Thymus (tissue), 11 donors: ENCODE data around the gene FOXI1. TPM values are rescaled to one million over a fixed set of nuclear protein-coding genes. Genes with fewer than 3 reads are reported as not detected.

ENCODE experiments used
- DNase-seq, 9 donors: peaks; one replicate each; pipeline ENCODE4 v3.0.0-alpha.2; 2013; ENCODE audit warnings: low spot score in 9 of 9, low read depth in 6 of 9, missing footprints in 1 of 9
- H3K27ac ChIP-seq, 2 donors: one replicate each; pipeline ENCODE4 v1.5.1; 2013; ENCODE audit warnings: control low read depth in 1 of 2, low read depth in 1 of 2, low read length in 1 of 2, mild to moderate bottlenecking in 1 of 2, moderate library complexity in 1 of 2
- H3K27me3 ChIP-seq, 2 donors: one replicate each; pipeline ENCODE4 v1.5.1; 2013; ENCODE audit warnings: low read length in 1 of 2; ENCODE audit not compliant: control insufficient read depth in 2 of 2, insufficient read depth in 1 of 2
- H3K36me3 ChIP-seq, 2 donors: one replicate each; pipeline ENCODE4 v1.5.1; 2013; ENCODE audit warnings: low read length in 1 of 2, mild to moderate bottlenecking in 1 of 2, moderate library complexity in 1 of 2; ENCODE audit not compliant: control insufficient read depth in 2 of 2, insufficient read depth in 2 of 2
- H3K4me1 ChIP-seq, 2 donors: one replicate each; pipeline ENCODE4 v1.5.1; 2013; ENCODE audit warnings: low read length in 2 of 2; ENCODE audit not compliant: control insufficient read depth in 2 of 2, insufficient read depth in 2 of 2
- H3K4me3 ChIP-seq, 2 donors: one replicate each; pipeline ENCODE4 v1.5.1; 2013; ENCODE audit warnings: low read length in 2 of 2, control low read depth in 1 of 2, mild to moderate bottlenecking in 1 of 2
- H3K9me3 ChIP-seq, 2 donors: one replicate each; pipeline ENCODE4 v1.5.1; 2013; ENCODE audit warnings: low read length in 1 of 2, mild to moderate bottlenecking in 1 of 2; ENCODE audit not compliant: control insufficient read depth in 2 of 2, insufficient read depth in 1 of 2
- WGBS: extraction: QIAGEN DNeasy Blood & Tissue Kit; methylation state at CpG from one replicate; pipeline ENCODE4 v1.1.7; 2013; 5-methylcytosine and 5-hydroxymethylcytosine counted together
- polyA plus RNA-seq: library from polyadenylated mRNA; stranded (reverse); fragments of 200-250 nt; gene quantifications from one replicate; pipeline ENCODE4 v1.2.3, GENCODE V29; 2013
- total RNA-seq: library from RNA; stranded (reverse); fragments of 120-200 nt; gene quantifications from one replicate; pipeline ENCODE4 v1.2.4, GENCODE V29; 2013
- donor health status: healthy.

FOXI1 gene
- total and polyA plus RNA-seq, 2 donors, result 0.14 to 1.3 TPM

DNA sequence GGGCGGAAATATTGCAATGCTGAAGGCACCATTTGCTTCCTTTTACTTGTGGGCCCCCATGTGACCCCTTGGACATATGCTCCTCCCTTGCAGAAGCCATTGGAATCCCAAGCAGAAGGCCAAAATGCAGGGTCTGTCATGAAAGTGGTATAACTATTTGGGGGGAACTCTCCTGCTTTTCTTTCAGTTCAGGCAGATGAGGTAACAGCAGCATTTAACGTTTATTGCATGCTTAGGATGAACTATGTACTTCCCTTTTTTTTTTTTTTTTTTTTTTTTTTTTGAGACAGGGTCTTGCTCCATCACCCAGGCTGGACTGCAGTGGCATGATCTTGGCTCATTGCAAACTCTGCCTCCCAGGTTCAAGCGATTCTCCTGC lies 7.8 kb downstream of the FOXI1 start:
- WGBS, result 64% methylated on average over 3 of the region's 3 CpGs
- no peaks in the 10 kb centered on the region for H3K27me3 ChIP-seq
- DNase-seq, result no peak
- no peaks in the 10 kb centered on the region for H3K9me3 ChIP-seq
- no peaks in the 10 kb centered on the region for H3K36me3 ChIP-seq
- H3K4me1 ChIP-seq, result no peaks in the 10 kb centered on the region
- H3K27ac ChIP-seq, result no peak overlapping the region
- H3K4me3 ChIP-seq, result no peak overlapping the region

- WGBS, result 90% methylated on average over 7 of the region's 7 CpGs
- DNase-seq, result no peak
- H3K4me1 ChIP-seq, result no peaks in the 10 kb centered on the region
- H3K27ac ChIP-seq, result no peak overlapping the region
- no peaks in the 10 kb centered on the region for H3K9me3 ChIP-seq
- no peaks in the 10 kb centered on the region for H3K27me3 ChIP-seq
- H3K36me3 ChIP-seq, result no peaks in the 10 kb centered on the region
- H3K4me3 ChIP-seq, result no peak overlapping the region
Observed at GRCh38 chr5:170114271-170114670, 8.6 kb downstream of the FOXI1 start.

DNA sequence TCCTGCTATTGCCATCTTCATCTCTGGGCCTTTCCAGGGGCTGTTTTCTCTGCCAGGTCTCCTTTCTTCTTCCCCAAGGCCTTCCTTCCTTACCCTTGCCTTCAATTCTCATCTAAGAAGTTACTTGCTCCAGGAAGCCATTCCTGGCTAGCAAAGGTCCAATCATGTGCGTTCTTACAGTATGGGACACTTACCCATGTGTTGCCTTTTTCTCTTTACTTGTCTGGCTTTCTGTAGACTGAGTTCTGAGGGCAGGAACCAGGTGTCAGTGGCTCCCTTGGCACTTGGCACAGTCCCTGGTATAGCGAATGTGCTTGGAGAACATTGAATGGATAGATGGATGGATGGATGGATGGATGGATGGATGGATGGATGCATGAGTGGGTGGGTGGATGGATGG lies 10.2 kb downstream of the FOXI1 start:
- Histone ChIP-seq H3K4me3 (no peak overlapping the region), H3K4me1 (no peaks in the 10 kb centered on the region), H3K27ac (no peak overlapping the region), H3K36me3 (no peaks in the 10 kb centered on the region), H3K9me3 (no peaks in the 10 kb centered on the region), H3K27me3 (no peaks in the 10 kb centered on the region)
- DNase-seq, result no peak
- WGBS, result 92% methylated on average over 2 of the region's 2 CpGs

- WGBS, result 96% methylated on average over 2 of the region's 2 CpGs
- peaks cover 0 to 3% of the 10 kb centered on the region in 2 donors for H3K27me3 ChIP-seq
- no peak overlapping the region for H3K27ac ChIP-seq
- no peak overlapping the region for H3K4me3 ChIP-seq
- H3K9me3 ChIP-seq, result no peaks in the 10 kb centered on the region
- H3K36me3 ChIP-seq, result no peaks in the 10 kb centered on the region
- H3K4me1 ChIP-seq, result no peaks in the 10 kb centered on the region
- DNase-seq, result no peak
Observed at GRCh38 chr5:170117736-170118135, 12.0 kb downstream of the FOXI1 start.

- Histone ChIP-seq H3K4me1 (no peaks in the 10 kb centered on the region), H3K4me3 (no peak overlapping the region), H3K9me3 (no peaks in the 10 kb centered on the region), H3K36me3 (no peaks in the 10 kb centered on the region), H3K27ac (no peak overlapping the region), H3K27me3 (peaks cover 0 to 3% of the 10 kb centered on the region in 2 donors)
- 95% methylated on average over 2 of the region's 2 CpGs for WGBS
- no peak for DNase-seq
Observed at GRCh38 chr5:170120576-170120975, 14.9 kb downstream of the FOXI1 start.

GRCh38 chr5:170121321-170121720 lies 15.6 kb downstream of the FOXI1 start:
- Histone ChIP-seq H3K27me3 (peaks cover 0 to 3% of the 10 kb centered on the region in 2 donors), H3K9me3 (no peaks in the 10 kb centered on the region), H3K36me3 (no peaks in the 10 kb centered on the region), H3K27ac (no peak overlapping the region), H3K4me3 (no peak overlapping the region), H3K4me1 (no peaks in the 10 kb centered on the region)
- no peak for DNase-seq
- WGBS, result 93% methylated on average over 7 of the region's 7 CpGs

GRCh38 chr5:170126061-170126460 lies 20.4 kb downstream of the FOXI1 start:
- Histone ChIP-seq H3K9me3 (no peaks in the 10 kb centered on the region), H3K27me3 (peaks cover 0 to 3% of the 10 kb centered on the region in 2 donors), H3K27ac (no peak overlapping the region), H3K4me1 (no peaks in the 10 kb centered on the region), H3K4me3 (no peak overlapping the region), H3K36me3 (no peaks in the 10 kb centered on the region)
- DNase-seq, result no peak
- 95% methylated on average over 1 of the region's 1 CpG for WGBS

GRCh38 chr5:170126626-170127025 lies 20.9 kb downstream of the FOXI1 start:
- Histone ChIP-seq H3K27ac (no peak overlapping the region), H3K4me3 (no peak overlapping the region), H3K9me3 (no peaks in the 10 kb centered on the region), H3K4me1 (no peaks in the 10 kb centered on the region), H3K36me3 (no peaks in the 10 kb centered on the region), H3K27me3 (peaks cover 0 to 3% of the 10 kb centered on the region in 2 donors)
- no peak for DNase-seq
- 86% methylated on average over 1 of the region's 1 CpG for WGBS

GRCh38 chr5:170131235-170131634 lies 25.5 kb downstream of the FOXI1 start:
- Histone ChIP-seq H3K36me3 (no peaks in the 10 kb centered on the region), H3K27me3 (no peaks in the 10 kb centered on the region), H3K4me1 (no peaks in the 10 kb centered on the region), H3K27ac (no peak overlapping the region), H3K4me3 (no peak overlapping the region), H3K9me3 (no peaks in the 10 kb centered on the region)
- DNase-seq, result no peak
- 95% methylated on average over 3 of the region's 3 CpGs for WGBS
